ENCODE results near the gene RARS2.

Gene RARS2

DNA sequence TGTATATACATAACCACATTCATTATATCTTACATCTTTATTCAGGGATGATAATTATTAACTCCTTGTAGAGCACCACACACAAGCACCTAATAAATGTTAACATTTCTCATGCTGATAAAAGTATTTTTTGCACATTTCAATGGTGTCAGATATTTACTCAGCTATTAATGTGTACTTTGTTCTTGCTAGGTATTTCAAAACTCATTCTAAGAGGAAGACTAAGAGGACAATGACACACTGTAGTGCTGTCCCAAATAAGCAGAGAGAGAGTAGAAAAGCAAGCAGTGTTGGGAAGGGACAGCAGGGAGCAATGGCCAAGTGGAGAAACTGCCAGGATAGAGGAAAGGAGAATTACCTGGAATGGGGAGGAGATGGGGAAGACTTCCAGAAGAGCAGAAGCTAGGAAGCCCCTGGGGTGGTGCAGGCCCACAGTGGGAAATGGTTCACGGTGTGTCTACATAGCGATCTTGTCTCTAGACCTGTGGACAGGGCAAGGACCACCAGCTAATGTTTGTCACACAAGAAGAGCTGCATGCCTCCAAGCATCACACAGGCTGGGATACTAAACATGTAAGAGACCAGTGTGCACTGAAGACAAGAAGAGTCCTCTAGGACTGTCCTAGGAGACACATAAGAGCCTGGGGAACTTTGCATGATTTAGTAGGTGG, 55.3 kb downstream of the RARS2 start:
- TF ChIP-seq, protein P1, sequence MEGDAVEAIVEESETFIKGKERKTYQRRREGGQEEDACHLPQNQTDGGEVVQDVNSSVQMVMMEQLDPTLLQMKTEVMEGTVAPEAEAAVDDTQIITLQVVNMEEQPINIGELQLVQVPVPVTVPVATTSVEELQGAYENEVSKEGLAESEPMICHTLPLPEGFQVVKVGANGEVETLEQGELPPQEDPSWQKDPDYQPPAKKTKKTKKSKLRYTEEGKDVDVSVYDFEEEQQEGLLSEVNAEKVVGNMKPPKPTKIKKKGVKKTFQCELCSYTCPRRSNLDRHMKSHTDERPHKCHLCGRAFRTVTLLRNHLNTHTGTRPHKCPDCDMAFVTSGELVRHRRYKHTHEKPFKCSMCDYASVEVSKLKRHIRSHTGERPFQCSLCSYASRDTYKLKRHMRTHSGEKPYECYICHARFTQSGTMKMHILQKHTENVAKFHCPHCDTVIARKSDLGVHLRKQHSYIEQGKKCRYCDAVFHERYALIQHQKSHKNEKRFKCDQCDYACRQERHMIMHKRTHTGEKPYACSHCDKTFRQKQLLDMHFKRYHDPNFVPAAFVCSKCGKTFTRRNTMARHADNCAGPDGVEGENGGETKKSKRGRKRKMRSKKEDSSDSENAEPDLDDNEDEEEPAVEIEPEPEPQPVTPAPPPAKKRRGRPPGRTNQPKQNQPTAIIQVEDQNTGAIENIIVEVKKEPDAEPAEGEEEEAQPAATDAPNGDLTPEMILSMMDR (IDR thresholded peaks at IDR 0.05; ENCODE audit: low read depth, low read length, missing control alignments): no peak
- no peak for DNase-seq (ENCODE audit: low read depth)
- in situ Hi-C loops (cut with HindIII; ENCODE audit: low sequenced_read_pairs): no loop called here
- no peak overlapping the region for H3K4me3 ChIP-seq (ENCODE audit: low read depth, low read length)

DNA sequence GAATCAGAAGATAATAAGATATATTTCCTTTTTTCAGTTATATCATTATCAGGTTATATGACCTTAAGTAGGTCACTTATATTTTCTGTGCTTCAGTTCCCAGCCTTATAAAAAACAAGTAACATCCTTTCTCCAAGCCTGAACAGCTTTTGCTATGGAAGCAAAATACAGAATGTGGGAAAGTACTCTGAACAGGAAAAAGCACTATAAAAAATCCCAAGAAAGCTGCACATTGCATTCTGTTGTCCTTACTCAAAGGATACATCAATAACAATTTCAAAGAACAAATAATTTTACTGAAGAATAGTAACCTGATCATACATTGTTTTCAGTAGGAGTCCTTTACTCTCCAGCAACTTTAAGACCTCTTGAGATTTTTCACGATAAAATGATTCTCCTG, 60.6 kb downstream of the RARS2 start:
- no peak overlapping the region for H3K4me3 ChIP-seq (ENCODE audit: low read depth, low read length)
- in situ Hi-C loops (cut with HindIII; ENCODE audit: low sequenced_read_pairs): no loop called here
- TF ChIP-seq, protein P1 (IDR thresholded peaks at IDR 0.05; ENCODE audit: low read depth, low read length, missing control alignments): no peak
- no peak for DNase-seq (ENCODE audit: low read depth)

GRCh38 chr6:87522686-87523085, 67.1 kb downstream of the RARS2 start:
- no peak overlapping the region for H3K4me3 ChIP-seq (ENCODE audit: low read depth, low read length)
- in situ Hi-C loops (cut with HindIII; ENCODE audit: low sequenced_read_pairs): no loop called here
- DNase-seq (ENCODE audit: low read depth): no peak
- TF ChIP-seq, protein P1 (IDR thresholded peaks at IDR 0.05; ENCODE audit: low read depth, low read length, missing control alignments): no peak

GRCh38 chr6:87518453-87518852, 71.3 kb downstream of the RARS2 start:
- TF ChIP-seq, protein P1 (IDR thresholded peaks at IDR 0.05; ENCODE audit: low read depth, low read length, missing control alignments): no peak
- H3K4me3 ChIP-seq (ENCODE audit: low read depth, low read length): no peak overlapping the region
- no peak for DNase-seq (ENCODE audit: low read depth)
- in situ Hi-C loops (cut with HindIII; ENCODE audit: low sequenced_read_pairs): no loop called here

GRCh38 chr6:87514831-87515230, 75.0 kb downstream of the RARS2 start:
- H3K4me3 ChIP-seq (ENCODE audit: low read depth, low read length): no peak overlapping the region
- TF ChIP-seq, protein P1 (IDR thresholded peaks at IDR 0.05; ENCODE audit: low read depth, low read length, missing control alignments): no peak
- in situ Hi-C loops (cut with HindIII; ENCODE audit: low sequenced_read_pairs): no loop called here
- DNase-seq (ENCODE audit: low read depth): no peak

- TF ChIP-seq, protein P1 (IDR thresholded peaks at IDR 0.05; ENCODE audit: low read depth, low read length, missing control alignments): no peak
- in situ Hi-C loops (cut with HindIII; ENCODE audit: low sequenced_read_pairs): no loop called here
- no peak for DNase-seq (ENCODE audit: low read depth)
- H3K4me3 ChIP-seq (ENCODE audit: low read depth, low read length): no peak overlapping the region
Observed at GRCh38 chr6:87504441-87504840, 85.3 kb downstream of the RARS2 start.

Measured in astrocyte of the cerebellum (primary cell).